GM19438 (cell line): ENCODE data around the gene DNAH8.
A peak's percentile ranks its signal among the peaks of the same experiment; 100 is the strongest.
"Not testable (repeated sequence)": the region's sequence is repeated elsewhere in the genome, so short reads cannot be mapped to it uniquely, and the experiment has no call there.

ENCODE experiments used
- ATAC-seq: cut with Tn5 transposase; IDR thresholded peaks from one replicate; pipeline ENCODE4 v1.9.1; 2021; ENCODE audit warnings: low read depth; ENCODE audit not compliant: unreplicated experiment

The DNAH8 gene

GRCh38 chr6:38796006-38796405, 80.9 kb downstream of the DNAH8 start:
- no peak for ATAC-seq

DNA sequence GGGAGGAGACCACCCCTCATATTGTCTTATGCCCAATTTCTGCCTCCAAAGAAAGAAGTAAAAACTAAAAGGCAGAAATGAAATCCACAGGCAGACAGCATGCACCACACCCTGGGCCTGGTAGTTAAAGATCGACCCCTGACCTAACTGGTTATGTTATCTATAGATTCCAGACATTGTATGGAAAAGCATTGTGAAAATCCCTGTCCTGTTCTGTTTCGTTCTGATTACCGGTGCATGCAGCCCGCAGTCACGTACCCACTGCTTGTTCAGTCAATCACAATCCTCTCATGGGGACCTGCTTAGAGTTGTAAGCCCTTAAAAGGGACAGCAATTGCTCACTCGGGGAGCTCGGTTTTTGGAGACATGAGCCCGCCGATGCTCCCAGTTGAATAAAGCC, 81.3 kb downstream of the DNAH8 start:
- not testable (repeated sequence) for ATAC-seq

- no peak for ATAC-seq
Observed at GRCh38 chr6:38796850-38797249, 81.7 kb downstream of the DNAH8 start.

GRCh38 chr6:38797391-38797790, 82.3 kb downstream of the DNAH8 start:
- no peak for ATAC-seq

DNA sequence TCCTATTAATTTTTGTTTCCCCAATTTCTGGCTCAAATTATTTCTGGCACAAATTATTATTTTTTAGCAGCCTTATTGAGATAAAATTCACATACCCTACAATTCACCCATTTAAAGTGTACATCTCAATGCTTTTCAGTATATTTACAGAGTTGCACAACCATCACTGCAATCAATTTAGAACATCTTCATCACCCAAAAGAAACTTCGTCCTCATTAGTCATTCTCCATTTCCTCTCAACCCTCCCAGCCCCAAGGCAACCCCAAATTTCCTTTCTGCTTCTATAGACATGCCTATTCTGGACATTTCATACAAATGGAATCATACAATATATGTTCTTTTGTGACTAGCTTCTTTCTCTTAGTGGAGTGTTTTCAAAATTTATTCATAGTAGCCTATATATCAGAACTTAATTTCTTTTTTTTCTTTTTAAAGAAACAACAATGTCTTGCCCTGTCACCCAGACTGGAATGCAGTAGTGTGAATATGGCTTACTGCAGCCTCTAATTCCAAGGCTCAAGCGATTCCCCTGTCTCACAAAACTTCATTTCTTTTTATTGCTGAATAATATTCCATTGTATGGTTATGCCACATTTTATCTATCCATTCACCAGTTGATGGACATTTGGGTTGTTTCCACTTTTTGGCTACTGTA, 84.5 kb downstream of the DNAH8 start:
- no peak for ATAC-seq

DNA sequence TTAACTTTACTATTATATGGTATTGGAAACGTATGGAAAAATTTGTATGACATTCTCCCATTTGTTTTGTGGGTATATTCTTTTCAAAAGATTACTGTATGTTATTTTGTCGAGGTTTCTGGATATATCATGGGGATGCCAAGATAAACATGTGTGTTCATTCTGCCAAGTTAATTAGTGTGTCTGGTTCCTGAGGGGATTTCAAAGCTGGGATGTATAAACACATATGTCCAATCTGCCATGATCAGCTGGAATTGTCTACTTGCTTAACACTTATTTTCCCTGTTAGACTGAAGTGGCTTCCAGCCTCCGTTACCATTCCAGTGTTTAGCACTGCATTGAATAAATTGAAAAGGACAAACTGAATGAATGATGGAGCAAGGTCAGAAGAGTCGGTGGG, 86.2 kb downstream of the DNAH8 start:
- no peak for ATAC-seq

DNA sequence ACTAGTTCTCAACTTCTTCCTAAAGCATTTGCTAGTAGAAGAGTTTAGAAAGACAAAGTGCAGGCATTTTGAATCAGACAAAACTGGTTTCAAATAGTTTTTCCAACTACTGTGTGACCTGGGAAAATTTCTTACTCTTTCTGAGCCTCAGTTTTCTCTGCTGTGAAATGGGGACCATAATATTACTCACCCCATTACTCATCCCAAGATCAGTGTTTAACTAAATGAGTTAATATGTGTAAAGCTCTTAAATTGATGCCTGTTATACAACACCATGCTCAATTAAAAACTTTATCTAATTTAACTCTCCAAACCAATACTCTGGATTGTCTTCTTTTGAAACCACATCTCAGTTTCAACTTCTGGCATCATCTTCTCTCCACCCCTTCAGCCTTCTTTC, 87.4 kb downstream of the DNAH8 start:
- no peak for ATAC-seq

DNA sequence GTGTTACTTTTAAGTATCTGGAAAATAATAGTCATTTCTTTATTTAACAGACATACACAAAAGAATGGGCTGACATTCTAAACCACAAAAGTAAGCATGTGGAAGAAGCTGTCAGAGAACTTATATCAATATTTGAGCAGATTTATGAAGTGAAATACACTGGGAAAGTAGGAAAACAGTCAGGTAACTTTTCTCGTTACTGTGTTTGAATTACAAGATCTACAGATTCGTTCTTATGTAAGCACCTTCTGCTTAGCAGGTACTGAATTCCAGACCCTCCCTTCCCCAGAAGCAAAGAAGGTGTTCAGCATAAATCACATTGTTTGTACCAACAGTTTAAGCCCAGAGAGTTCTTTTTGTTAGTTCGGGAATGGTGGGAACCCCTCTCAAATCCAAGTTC, 88.0 kb downstream of the DNAH8 start:
- ATAC-seq: no peak

GRCh38 chr6:38804358-38804757, 89.2 kb downstream of the DNAH8 start:
- no peak for ATAC-seq

DNA sequence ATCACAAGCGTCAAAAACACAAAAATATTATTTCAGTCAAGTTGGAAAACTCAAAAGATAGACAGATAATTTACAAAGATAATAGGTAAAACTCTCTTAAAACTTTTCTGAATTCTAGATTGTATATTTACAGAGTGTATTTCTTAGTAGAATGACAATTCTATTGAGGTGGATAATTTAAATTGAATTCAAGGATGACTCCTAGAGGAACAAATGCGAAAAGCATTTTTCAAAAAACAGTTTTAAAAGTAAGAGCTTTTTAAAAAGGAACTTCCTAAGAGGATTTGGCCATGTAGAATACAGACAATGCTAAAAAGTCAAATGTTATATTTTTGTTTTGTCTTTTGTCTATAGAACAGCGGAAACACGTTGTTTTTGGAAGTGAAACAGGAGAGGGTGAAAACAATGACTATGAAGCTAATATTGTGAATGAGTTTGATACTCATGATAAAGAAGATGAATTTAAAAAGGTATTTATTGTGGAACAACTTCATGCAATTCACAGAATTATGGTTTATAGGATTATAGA, 90.1 kb downstream of the DNAH8 start:
- ATAC-seq: no peak

- no peak for ATAC-seq
Observed at GRCh38 chr6:38805692-38806091, 90.6 kb downstream of the DNAH8 start.

DNA sequence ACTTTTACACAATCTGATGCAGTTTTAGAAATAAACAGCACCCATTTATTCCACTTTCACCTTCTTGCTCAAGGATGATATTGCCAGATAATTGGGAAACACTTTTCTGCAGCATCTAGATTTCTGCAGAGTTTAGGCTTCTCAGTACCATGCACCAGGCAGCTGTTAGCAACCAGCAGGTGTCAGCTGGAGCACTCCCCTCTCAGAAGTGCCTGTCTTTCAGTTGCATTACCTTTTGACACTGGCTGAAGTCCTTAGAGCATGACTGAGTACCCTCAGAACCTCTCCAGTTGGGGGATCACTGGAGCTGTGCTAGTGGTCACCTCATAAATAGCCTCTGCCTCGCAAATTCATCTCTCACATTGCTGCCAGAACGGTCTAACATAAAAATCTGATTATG, 91.2 kb downstream of the DNAH8 start:
- peak; percentile 62 for ATAC-seq

DNA sequence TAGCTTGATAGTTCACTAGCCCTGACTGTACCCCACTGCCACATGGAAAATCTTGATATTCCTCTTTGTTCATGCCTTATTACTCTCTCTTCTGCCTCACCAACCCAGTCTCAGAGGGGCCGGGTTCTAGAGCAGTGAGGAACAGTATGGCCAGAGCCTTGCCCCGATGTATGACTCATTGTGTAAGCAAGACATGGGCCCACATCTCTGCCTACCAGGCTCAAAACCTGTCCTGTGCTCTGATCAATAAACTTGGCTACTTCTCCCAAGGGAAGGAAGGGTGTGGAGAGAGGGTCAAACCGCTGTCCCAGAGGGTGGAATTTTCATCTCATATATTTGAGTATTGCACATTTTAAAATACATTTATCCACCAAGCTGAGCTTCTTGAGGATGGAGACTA, 91.7 kb downstream of the DNAH8 start:
- ATAC-seq: no peak

GRCh38 chr6:38808039-38808438, 92.9 kb downstream of the DNAH8 start:
- no peak for ATAC-seq

DNA sequence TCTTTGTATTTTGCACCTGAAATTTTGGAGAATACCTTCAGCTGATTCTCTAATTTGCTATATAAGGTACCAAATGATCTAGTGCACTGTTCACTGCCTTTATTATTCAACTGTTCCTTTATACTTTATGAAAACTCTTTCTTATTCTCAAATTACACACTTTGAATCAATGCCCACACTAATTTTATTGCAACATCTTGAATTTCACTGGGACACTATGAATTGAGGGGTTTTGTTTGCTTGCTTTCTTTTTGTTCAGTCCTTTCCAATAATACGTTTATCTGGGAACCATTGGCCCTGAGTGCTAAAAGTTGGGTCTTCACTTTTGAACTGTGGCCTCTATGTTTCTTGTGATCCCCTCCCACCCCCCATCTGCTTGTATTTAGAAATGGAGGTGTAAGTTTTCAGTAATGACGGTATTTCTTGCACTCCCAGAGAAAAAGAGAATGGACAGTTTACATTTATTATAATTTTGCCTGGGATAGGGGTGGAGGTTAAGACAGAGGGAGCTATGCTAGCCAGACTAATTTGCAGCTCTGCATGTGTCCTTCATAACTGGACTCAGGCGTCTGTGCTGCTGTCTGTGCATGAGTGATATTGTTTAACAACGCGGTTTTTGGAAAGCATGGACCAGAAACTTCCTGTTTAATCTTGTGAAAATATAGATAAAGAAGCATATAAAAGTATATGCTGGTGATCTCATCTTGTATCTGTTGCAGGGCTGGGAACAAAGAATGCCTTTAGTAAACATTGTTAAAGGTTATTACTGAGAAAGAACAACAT, 98.1 kb downstream of the DNAH8 start:
- ATAC-seq: no peak

GRCh38 chr6:38814761-38815160, 99.7 kb downstream of the DNAH8 start:
- no peak for ATAC-seq

- ATAC-seq: no peak
Observed at GRCh38 chr6:38815250-38815649, 100.1 kb downstream of the DNAH8 start.

DNA sequence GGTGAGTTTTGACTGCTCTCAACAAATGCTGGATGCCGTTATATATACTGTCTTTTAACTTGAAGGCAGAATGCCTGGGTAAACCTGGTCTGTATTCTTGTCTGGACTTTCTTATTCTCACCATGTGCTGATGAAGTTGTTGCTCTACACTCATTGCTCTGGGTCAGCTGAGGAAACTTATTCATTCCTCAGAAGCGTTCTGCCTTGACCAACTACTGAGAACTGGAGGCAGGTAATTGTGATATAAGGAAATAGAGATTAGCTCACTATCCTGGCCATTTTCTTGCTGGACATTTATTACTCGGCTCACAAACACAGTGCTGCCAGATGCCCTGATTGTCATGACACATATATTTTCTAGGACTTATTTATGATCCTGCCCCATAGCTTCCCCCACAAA, 103.6 kb downstream of the DNAH8 start:
- no peak for ATAC-seq

GRCh38 chr6:38822963-38823362, 107.9 kb downstream of the DNAH8 start:
- no peak for ATAC-seq

DNA sequence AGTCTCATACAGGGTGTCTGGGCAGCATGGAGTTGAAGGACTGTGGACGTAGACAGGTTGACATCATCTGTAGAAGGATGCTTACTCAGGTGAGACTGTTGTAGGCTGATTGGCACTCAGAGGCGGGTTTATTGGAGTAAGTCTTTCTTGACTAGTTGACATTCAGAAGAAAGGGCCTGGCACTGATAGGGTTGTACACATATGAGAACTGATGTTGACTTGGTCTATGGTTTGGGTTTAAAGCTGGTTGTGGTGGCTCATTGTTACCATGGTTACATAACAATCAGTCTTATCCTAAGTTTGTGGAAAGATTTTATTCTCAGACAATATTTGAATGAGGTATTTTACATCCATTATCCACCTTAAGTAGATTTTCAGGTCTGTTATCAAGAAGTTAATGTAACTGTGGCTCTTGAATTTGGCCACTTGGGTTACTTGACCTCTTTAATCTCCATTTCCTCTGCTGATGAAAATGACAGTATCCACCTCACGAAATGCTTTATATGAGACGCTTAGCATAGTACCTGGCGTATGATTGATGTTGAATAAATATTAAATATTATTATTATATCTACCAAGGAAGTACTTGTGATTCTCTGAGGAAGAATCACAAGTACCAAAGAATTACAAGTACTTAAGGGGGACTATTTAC, 109.3 kb downstream of the DNAH8 start:
- ATAC-seq: no peak

GRCh38 chr6:38827024-38827423, 111.9 kb downstream of the DNAH8 start:
- no peak for ATAC-seq

- ATAC-seq: no peak
Observed at GRCh38 chr6:38831865-38832264, 116.8 kb downstream of the DNAH8 start.
